ENCODE measurements around the gene STON1. TPM values are rescaled to one million over a fixed set of nuclear protein-coding genes. Genes with fewer than 3 reads are reported as not detected.

Gene STON1
- total RNA-seq, 4 donors from 2014 or later: 3.6 to 11.2 (median 6.7) TPM

DNA sequence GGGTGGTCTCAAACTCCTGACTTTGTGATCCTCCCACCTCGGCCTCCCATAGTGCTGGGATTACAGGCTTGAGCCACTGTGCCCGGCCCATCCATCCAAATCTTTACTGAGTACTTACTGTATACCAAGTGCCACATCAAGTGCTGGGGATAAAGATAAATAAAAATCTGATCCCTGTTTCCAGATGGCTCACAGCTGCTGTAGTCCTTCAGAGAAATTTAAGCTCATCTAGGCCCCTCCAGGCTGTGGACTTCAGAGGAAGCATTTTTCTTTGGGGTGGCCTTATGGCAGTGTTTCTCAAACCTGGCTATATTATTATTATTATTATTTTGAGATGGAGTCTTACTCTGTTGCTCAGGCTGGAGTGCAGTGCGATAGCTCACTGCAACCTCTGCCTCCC, 54.0 kb downstream of the STON1 start:
- no peak overlapping the region for H3K4me3 ChIP-seq
- WGBS: 89% methylated on average over 3 of the region's 3 CpGs
- no peaks in the 10 kb centered on the region for H3K9me3 ChIP-seq
- no peak for DNase-seq (ENCODE audit: low spot score in 2 of 2)
- H3K36me3 ChIP-seq: no peaks in the 10 kb centered on the region
- no peak for TF ChIP-seq CTCF (IDR thresholded peaks at IDR 0.05)
- TF ChIP-seq POLR2A (IDR thresholded peaks at IDR 0.05): no peak
- TF ChIP-seq EP300 (IDR thresholded peaks at IDR 0.05): no peak
- no peak for TF ChIP-seq POLR2AphosphoS5 (IDR thresholded peaks at IDR 0.05)
- H3K4me1 ChIP-seq: no peaks in the 10 kb centered on the region
- no peaks in the 10 kb centered on the region for H3K27me3 ChIP-seq
- H3K27ac ChIP-seq: no peak overlapping the region

DNA sequence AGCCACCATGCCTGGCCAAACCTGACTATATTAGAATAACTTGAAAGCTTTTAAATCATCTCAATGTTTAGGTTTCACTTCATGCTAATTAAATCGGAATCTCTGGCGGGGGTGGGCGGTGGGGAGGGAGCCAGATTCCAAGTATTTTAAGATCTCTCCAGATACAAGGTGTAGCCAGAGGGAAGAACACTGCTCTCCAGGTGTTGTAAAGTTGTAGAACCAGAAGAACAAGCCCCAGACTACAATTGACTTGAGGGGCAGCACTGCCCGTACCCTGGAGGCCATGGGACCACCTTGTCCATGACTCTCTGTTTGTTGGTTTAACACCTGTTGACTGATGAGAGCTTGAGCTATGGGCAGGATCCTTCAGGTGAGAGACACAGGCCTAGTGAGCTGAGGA, 54.6 kb downstream of the STON1 start:
- no peak for TF ChIP-seq POLR2AphosphoS5 (IDR thresholded peaks at IDR 0.05)
- no peak for TF ChIP-seq POLR2A (IDR thresholded peaks at IDR 0.05)
- no peak for TF ChIP-seq CTCF (IDR thresholded peaks at IDR 0.05)
- no peak for TF ChIP-seq EP300 (IDR thresholded peaks at IDR 0.05)
- Histone ChIP-seq H3K36me3 (no peaks in the 10 kb centered on the region), H3K27me3 (no peaks in the 10 kb centered on the region), H3K9me3 (no peaks in the 10 kb centered on the region), H3K27ac (no peak overlapping the region), H3K4me1 (no peaks in the 10 kb centered on the region), H3K4me3 (no peak overlapping the region)
- 86% methylated on average over 4 of the region's 4 CpGs for WGBS
- DNase-seq (ENCODE audit: low spot score in 2 of 2): no peak

- no peak for DNase-seq (ENCODE audit: low spot score in 2 of 2)
- H3K4me3 ChIP-seq: no peak overlapping the region
- H3K4me1 ChIP-seq: no peaks in the 10 kb centered on the region
- 58% methylated on average over 4 of the region's 4 CpGs for WGBS
- no peaks in the 10 kb centered on the region for H3K36me3 ChIP-seq
- no peak overlapping the region for H3K27ac ChIP-seq
- H3K9me3 ChIP-seq: no peaks in the 10 kb centered on the region
- no peaks in the 10 kb centered on the region for H3K27me3 ChIP-seq
- TF ChIP-seq CTCF (IDR thresholded peaks at IDR 0.05): no peak
- no peak for TF ChIP-seq POLR2AphosphoS5 (IDR thresholded peaks at IDR 0.05)
- no peak for TF ChIP-seq EP300 (IDR thresholded peaks at IDR 0.05)
- no peak for TF ChIP-seq POLR2A (IDR thresholded peaks at IDR 0.05)
Measured at GRCh38 chr2:48586433-48586832, 56.5 kb downstream of the STON1 start.

DNA sequence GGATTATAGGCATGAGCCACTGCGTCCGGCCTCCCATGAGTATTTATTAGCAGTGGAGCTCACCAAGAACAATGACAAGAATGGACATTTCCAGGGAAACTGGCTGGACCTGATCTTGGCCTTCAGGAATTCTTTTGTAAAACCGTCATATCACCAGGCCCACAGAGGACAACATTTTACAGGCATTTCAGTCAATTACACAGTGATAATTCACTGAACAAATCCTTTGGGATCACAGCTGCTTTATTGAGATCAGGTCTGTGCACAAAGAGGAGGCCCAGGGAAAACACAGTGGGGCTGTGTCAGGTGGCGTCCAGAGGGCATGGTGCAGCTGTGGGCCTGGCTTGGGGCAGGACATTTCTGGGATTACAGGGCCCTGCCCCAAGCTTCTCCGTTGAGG, 57.6 kb downstream of the STON1 start:
- TF ChIP-seq CTCF (IDR thresholded peaks at IDR 0.05) (no peak), POLR2A (IDR thresholded peaks at IDR 0.05) (no peak), EP300 (IDR thresholded peaks at IDR 0.05) (no peak), POLR2AphosphoS5 (IDR thresholded peaks at IDR 0.05) (no peak)
- Histone ChIP-seq H3K4me1 (no peaks in the 10 kb centered on the region), H3K27me3 (no peaks in the 10 kb centered on the region), H3K4me3 (no peak overlapping the region), H3K36me3 (no peaks in the 10 kb centered on the region), H3K9me3 (no peaks in the 10 kb centered on the region), H3K27ac (no peak overlapping the region)
- no peak for DNase-seq (ENCODE audit: low spot score in 2 of 2)
- 86% methylated on average over 5 of the region's 5 CpGs for WGBS

DNA sequence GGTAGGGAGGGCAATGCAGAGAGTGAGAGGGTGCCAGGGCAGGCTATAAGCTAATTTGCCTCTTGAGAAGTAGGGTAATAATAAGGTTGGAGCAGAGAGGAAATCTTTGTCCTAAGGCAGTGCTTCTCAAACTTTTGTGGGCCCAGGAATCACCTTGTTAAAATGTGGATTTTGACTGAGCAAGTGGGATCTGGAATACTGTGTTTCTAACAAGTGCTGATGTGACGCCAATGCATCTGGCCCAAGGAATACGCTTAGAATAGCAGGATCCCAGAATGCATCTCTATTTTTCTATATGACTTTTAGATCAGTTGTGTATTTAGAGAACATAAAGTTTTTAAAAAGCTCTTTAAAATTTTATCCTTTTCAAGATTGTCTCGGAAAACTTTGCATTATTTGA, 58.0 kb downstream of the STON1 start:
- no peaks in the 10 kb centered on the region for H3K9me3 ChIP-seq
- no peak overlapping the region for H3K27ac ChIP-seq
- 94% methylated on average over 3 of the region's 3 CpGs for WGBS
- no peak for DNase-seq (ENCODE audit: low spot score in 2 of 2)
- no peaks in the 10 kb centered on the region for H3K4me1 ChIP-seq
- H3K4me3 ChIP-seq: no peak overlapping the region
- no peaks in the 10 kb centered on the region for H3K27me3 ChIP-seq
- H3K36me3 ChIP-seq: no peaks in the 10 kb centered on the region
- TF ChIP-seq POLR2A (IDR thresholded peaks at IDR 0.05): no peak
- no peak for TF ChIP-seq EP300 (IDR thresholded peaks at IDR 0.05)
- TF ChIP-seq CTCF (IDR thresholded peaks at IDR 0.05): no peak
- TF ChIP-seq POLR2AphosphoS5 (IDR thresholded peaks at IDR 0.05): no peak

All from suprapubic skin (tissue), 4 donors.